K562 (cell line): ENCODE data around the gene PLA2R1. TPM values are rescaled to one million over a fixed set of nuclear protein-coding genes. Genes with fewer than 3 reads are reported as not detected.

Experiments
- ATAC-seq: fragments of 200-7000 bp; cut with Tn5 transposase; 3 replicates; pipeline ENCODE4 v1.9.1; 2020; ENCODE audit warnings: moderate library complexity
- BruUV-seq: library from RNA; stranded (reverse); fragments of 400-500 nt; replicated peaks from 2 replicates; lab custom pipeline; 2021; lab: Mats Ljungman, UMichigan
- CTCF ChIA-PET: fragments of 300-600 bp; formaldehyde crosslinking; extraction: SDS; loops from one replicate; lab custom pipeline; 2021; ENCODE audit warnings: low intra/inter-chr PET ratio; lab: Yijun Ruan, JAX
- POLR2A ChIA-PET: fragments of 300-600, 350-650 bp; sonication (Branson Sonifier 250); formaldehyde crosslinking; extraction: SDS; loops from one replicate; lab custom pipeline; 2021; ENCODE audit warnings: antibody characterized with exemption, inconsistent platforms; lab: Yijun Ruan, JAX
- DNase-seq, 4 experiments: peaks; one replicate each; pipeline versions ENCODE4 v3.0.0 to v3.0.0-alpha.2; 2011 to 2018; ENCODE audit warnings: low spot score in 3 of 4, mixed read lengths in 3 of 4; ENCODE audit errors: extremely low read depth in 1 of 4
- FAIRE-seq: peaks from 2 replicates; lab custom pipeline; 2011; peaks lifted over from hg19 to GRCh38; lab: Jason Lieb, UNC
- H2AFZ ChIP-seq: 2 replicates; pipeline ENCODE4 v1.6.0; 2011; ENCODE audit warnings: low read depth, low read length, control low read depth, inconsistent platforms
- H3K27ac ChIP-seq: fragments of 200-600 bp; 3 replicates; pipeline ENCODE4 v1.8.0; 2011; ENCODE audit warnings: low read depth, mild to moderate bottlenecking, control low read depth, inconsistent platforms, low read length, moderate library complexity, mixed read lengths; ENCODE audit errors: extremely low read depth
- H3K27me3 ChIP-seq, 2 experiments: fragments of 300-600 bp in 1 of 2; 2 replicates in 1 of 2; 3 replicates in 1 of 2; pipeline versions ENCODE4 v1.6.0 to v1.8.0; 2011; ENCODE audit warnings: inconsistent platforms in 2 of 2, low read length in 2 of 2, mild to moderate bottlenecking in 1 of 2, mixed read lengths in 1 of 2, moderate library complexity in 1 of 2; ENCODE audit not compliant: control insufficient read depth in 2 of 2, insufficient read depth in 2 of 2
- H3K36me3 ChIP-seq: fragments of 300-600 bp; 3 replicates; pipeline ENCODE4 v1.8.0; 2011; ENCODE audit warnings: mild to moderate bottlenecking, low read length, inconsistent platforms; ENCODE audit not compliant: control insufficient read depth, insufficient read depth
- H3K4me1 ChIP-seq, 2 experiments: fragments of 200-600 bp in 1 of 2; replicated peaks in 1 of 2; 2 replicates in 1 of 2; 3 replicates in 1 of 2; pipeline versions ENCODE4 v1.5.1 to v1.8.0; 2011; ENCODE audit warnings: inconsistent platforms in 2 of 2, low read length in 2 of 2, mild to moderate bottlenecking in 1 of 2, mixed read lengths in 1 of 2, moderate library complexity in 1 of 2; ENCODE audit not compliant: control insufficient read depth in 2 of 2, insufficient read depth in 2 of 2
- H3K4me2 ChIP-seq: 2 replicates; pipeline ENCODE4 v1.6.1; 2011; ENCODE audit warnings: low read length, control low read depth, inconsistent platforms, mixed read lengths; ENCODE audit not compliant: insufficient read depth
- H3K4me3 ChIP-seq: fragments of 200-600 bp; sonication (generic), shearing (Covaris generic); 2 replicates; pipeline ENCODE4 v1.5.1; 2016; ENCODE audit warnings: control low read depth, inconsistent platforms
- H3K79me2 ChIP-seq: fragments of 200-600 bp; 3 replicates; pipeline ENCODE4 v1.8.0; 2011; ENCODE audit warnings: low read length, inconsistent platforms; ENCODE audit not compliant: control insufficient read depth, insufficient read depth
- H3K9ac ChIP-seq, 2 experiments: 2 replicates each; pipeline versions ENCODE4 v1.6.0 to v1.6.1; 2011; ENCODE audit warnings: low read depth in 2 of 2, low read length in 2 of 2, control low read depth in 1 of 2, inconsistent platforms in 1 of 2, mild to moderate bottlenecking in 1 of 2, mixed read lengths in 1 of 2; ENCODE audit not compliant: insufficient read depth in 1 of 2
- H3K9me1 ChIP-seq: one replicate; pipeline ENCODE4 v1.6.0; 2011; ENCODE audit warnings: inconsistent platforms, mild to moderate bottlenecking, low read length, moderate library complexity; ENCODE audit not compliant: control insufficient read depth, insufficient read depth
- H3K9me3 ChIP-seq: replicated peaks from 2 replicates; pipeline ENCODE4 v1.5.1; 2011; ENCODE audit warnings: low read depth, low read length, inconsistent platforms; ENCODE audit not compliant: control insufficient read depth, insufficient read depth
- H4K20me1 ChIP-seq: replicated peaks from 2 replicates; pipeline ENCODE4 v1.6.1; 2011; ENCODE audit warnings: low read length, inconsistent platforms, mixed read lengths; ENCODE audit not compliant: control insufficient read depth, insufficient read depth
- C11orf30 ChIP-seq: fragments of 450-650 bp; IDR thresholded peaks from 2 replicates; pipeline ENCODE4 v1.6.1; 2016; ENCODE audit warnings: low read depth, mild to moderate bottlenecking
- KHSRP ChIP-seq: fragments of 450-650 bp; IDR thresholded peaks from 2 replicates; pipeline ENCODE4 v1.6.1; 2017
- MBD2 ChIP-seq: sonication (generic); IDR thresholded peaks from 2 replicates; pipeline ENCODE4 v1.6.1; 2016; ENCODE audit warnings: low read depth, borderline replicate concordance
- RBM25 ChIP-seq: fragments of 200-400 bp; formaldehyde crosslinking; IDR thresholded peaks from 2 replicates; pipeline ENCODE4 v1.6.1; 2018; ENCODE audit warnings: low read length, low read depth, moderate library complexity; ENCODE audit not compliant: severe bottlenecking
- WGBS: fragments of 100-300 bp; shearing (Covaris generic); methylation state at CpG from one replicate; pipeline ENCODE4 v1.1.6; 2016; ENCODE audit warnings: low coverage, mixed read lengths; ENCODE audit not compliant: insufficient coverage; ENCODE audit errors: missing lambda C conversion rate; 5-methylcytosine and 5-hydroxymethylcytosine counted together
- in situ Hi-C: fragments of 300-500 bp; cut with MboI; formaldehyde crosslinking; loops from 4 replicates; pipeline ENCODE4 v1.15.0; 2018; ENCODE audit warnings: inconsistent platforms, mixed read lengths
- intact Hi-C: fragments of 100-400 bp; cut with micrococcal nuclease; formaldehyde crosslinking; loops from 2 replicates; pipeline ENCODE4 v1.14.2; 2022
- polyA plus RNA-seq, 8 experiments: library from polyadenylated mRNA; depleted of rRNA in 4 of 8; stranded (reverse) in 5 of 8; unstranded in 3 of 8; fragments of >200 nt; fragmentation: Nextera tagmentation in 2 of 8; fragmentation: Illumina TruSeq in 1 of 8; extraction: Ambion mirVana in 2 of 8; extraction: Trizol in 1 of 8; gene quantifications; 2 replicates each; pipeline versions ENCODE4 v1.2.1 to v1.2.3, GENCODE V29; 2011 to 2014; ENCODE audit warnings: inconsistent platforms in 1 of 8, missing spikeins in 1 of 8
- total RNA-seq, 7 experiments: library from RNA; depleted of rRNA in 6 of 7; stranded (reverse); fragments of >200 nt in 6 of 7; fragmentation: Illumina TruSeq in 2 of 7; extraction: Trizol in 2 of 7; gene quantifications; 2 replicates each; pipeline versions ENCODE4 v1.2.1 to v1.2.3, GENCODE V29; 2011 to 2021; ENCODE audit warnings: low replicate concordance in 1 of 7
- TF ChIP-seq, protein P1 (sequence below): IDR thresholded peaks from 2 replicates; pipeline ENCODE4 v1.6.1; 2012; ENCODE audit warnings: low read depth, low read length, improper control_type of control experiment, borderline replicate concordance
- TF ChIP-seq, protein P2 (sequence below): sonication (generic); formaldehyde crosslinking; IDR thresholded peaks from 2 replicates; pipeline ENCODE4 v1.8.1; 2023; ENCODE audit warnings: mild to moderate bottlenecking, missing genetic modification reagents

PLA2R1 gene
- total and polyA plus RNA-seq, 9 of the 15 experiments (the other 6 are each of a cell fraction or from before 2014, with no cell fraction given): not detected

DNA sequence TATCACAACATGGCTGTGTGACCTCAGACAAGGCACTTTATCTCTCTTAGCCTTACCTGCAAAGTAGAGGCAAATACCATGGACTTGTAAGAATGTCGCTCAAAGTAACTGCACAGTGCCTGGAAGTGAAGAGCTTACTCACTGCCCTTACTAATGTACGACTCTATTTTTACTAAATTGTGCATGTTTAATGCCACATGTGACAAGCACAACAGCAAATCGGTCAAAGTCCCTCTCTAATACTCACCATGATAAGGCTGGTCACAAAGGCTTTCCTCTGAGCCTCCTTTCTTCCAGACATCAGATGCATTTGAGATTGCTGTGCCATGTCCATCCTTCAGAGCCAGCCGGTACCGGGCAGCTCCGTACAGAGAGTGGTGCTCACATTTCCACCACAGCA is 164.0 kb downstream of the PLA2R1 start (continued):
- TF ChIP-seq, protein P1, sequence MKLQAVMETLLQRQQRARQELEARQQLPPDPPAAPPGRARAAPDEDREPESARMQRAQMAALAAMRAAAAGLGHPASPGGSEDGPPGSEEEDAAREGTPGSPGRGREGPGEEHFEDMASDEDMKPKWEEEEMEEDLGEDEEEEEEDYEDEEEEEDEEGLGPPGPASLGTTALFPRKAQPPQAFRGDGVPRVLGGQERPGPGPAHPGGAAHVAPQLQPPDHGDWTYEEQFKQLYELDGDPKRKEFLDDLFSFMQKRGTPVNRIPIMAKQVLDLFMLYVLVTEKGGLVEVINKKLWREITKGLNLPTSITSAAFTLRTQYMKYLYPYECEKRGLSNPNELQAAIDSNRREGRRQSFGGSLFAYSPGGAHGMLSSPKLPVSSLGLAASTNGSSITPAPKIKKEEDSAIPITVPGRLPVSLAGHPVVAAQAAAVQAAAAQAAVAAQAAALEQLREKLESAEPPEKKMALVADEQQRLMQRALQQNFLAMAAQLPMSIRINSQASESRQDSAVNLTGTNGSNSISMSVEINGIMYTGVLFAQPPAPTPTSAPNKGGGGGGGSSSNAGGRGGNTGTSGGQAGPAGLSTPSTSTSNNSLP: no peak
- TF ChIP-seq MBD2 (no peak), KHSRP (no peak)
- TF ChIP-seq, protein P2, sequence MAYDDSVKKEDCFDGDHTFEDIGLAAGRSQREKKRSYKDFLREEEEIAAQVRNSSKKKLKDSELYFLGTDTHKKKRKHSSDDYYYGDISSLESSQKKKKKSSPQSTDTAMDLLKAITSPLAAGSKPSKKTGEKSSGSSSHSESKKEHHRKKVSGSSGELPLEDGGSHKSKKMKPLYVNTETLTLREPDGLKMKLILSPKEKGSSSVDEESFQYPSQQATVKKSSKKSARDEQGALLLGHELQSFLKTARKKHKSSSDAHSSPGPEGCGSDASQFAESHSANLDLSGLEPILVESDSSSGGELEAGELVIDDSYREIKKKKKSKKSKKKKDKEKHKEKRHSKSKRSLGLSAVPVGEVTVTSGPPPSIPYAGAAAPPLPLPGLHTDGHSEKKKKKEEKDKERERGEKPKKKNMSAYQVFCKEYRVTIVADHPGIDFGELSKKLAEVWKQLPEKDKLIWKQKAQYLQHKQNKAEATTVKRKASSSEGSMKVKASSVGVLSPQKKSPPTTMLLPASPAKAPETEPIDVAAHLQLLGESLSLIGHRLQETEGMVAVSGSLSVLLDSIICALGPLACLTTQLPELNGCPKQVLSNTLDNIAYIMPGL: no peak

DNA sequence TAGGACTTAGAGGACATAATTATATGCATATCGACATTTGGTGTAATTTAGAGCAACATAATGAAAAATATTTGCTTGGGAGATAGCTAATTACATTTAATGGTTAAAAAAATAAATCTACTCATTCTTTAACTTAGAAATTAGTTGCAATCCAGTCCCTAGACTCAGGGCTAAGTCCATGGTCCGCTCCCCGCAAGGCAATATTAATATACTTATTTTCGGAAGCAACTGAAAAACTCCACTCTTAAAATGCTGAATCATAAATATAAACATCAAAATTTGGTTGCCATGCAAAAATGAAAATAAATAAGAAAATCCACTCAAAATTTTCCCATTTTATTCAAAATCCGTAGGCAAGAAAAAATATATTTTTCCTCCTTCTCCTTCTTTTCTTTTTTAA is 164.7 kb downstream of the PLA2R1 start:
- no peak for DNase-seq
- Histone ChIP-seq H3K4me1 (no peaks in the 10 kb centered on the region), H3K27ac (no peak overlapping the region), H3K9ac (no peak overlapping the region), H3K27me3 (peaks cover 25 to 27% of the 10 kb centered on the region in 2 experiments; a peak in 4 of 5 replicates), H3K36me3 (no peaks in the 10 kb centered on the region), H3K9me3 (no peaks in the 10 kb centered on the region), H3K79me2 (no peaks in the 10 kb centered on the region), H3K9me1 (no peaks in the 10 kb centered on the region), H3K4me2 (no peak overlapping the region), H2AFZ (no peak overlapping the region), H4K20me1 (no peaks in the 10 kb centered on the region), H3K4me3 (no peak overlapping the region)
- ChIA-PET POLR2A (interaction anchor here (1.2 to 1.4 kb wide), 2 partner anchors 12 kb away, joined by 3 to 5 read pairs; no protein-coding TSS in a partner anchor), CTCF (no interaction called here)
- WGBS: 5% methylated on average over 5 of the region's 5 CpGs
- in situ Hi-C loops (no loop called here), intact Hi-C loops (no loop called here)
- BruUV-seq: no TSS peak
- no peak for ATAC-seq
- TF ChIP-seq RBM25 (no peak), C11orf30 (peak; percentile 12; the same call in 1 of the 2 replicates)
- FAIRE-seq: no peak
